HG03558 (cell line): Measurements from ENCODE around the gene ADAMTS9.

Source experiments
- ATAC-seq: cut with Tn5 transposase; IDR thresholded peaks from one replicate; pipeline ENCODE4 v1.9.1; 2021; ENCODE audit warnings: moderate number of reproducible peaks; ENCODE audit not compliant: unreplicated experiment; ENCODE audit errors: extremely low read depth

The ADAMTS9 gene

GRCh38 chr3:64687781-64688604 is at the start of gene ADAMTS9:
Gene ADAMTS9 (minus strand): TSS chr3:64688000. CDS start chr3:64687657, 343 bp downstream.
- ATAC-seq = no peak

- ATAC-seq = no peak
These were observed 44.8 kb upstream of the ADAMTS9 start for GRCh38 chr3:64732576-64732975.

- no peak for ATAC-seq
These were observed 42.9 kb upstream of the ADAMTS9 start for GRCh38 chr3:64730681-64731080.

GRCh38 chr3:64728994-64729393 is 41.2 kb upstream of the ADAMTS9 start:
- ATAC-seq = no peak

GRCh38 chr3:64728428-64728827 is 40.6 kb upstream of the ADAMTS9 start:
- no peak for ATAC-seq

GRCh38 chr3:64726414-64727090 is 38.8 kb upstream of the ADAMTS9 start:
- ATAC-seq = no peak

GRCh38 chr3:64718976-64719375 is 31.2 kb upstream of the ADAMTS9 start:
- ATAC-seq = no peak

GRCh38 chr3:64717872-64718613 is 30.2 kb upstream of the ADAMTS9 start:
- ATAC-seq = no peak

GRCh38 chr3:64717411-64717810 is 29.6 kb upstream of the ADAMTS9 start:
- no peak for ATAC-seq

GRCh38 chr3:64716110-64716710 is 28.4 kb upstream of the ADAMTS9 start:
- no peak for ATAC-seq

GRCh38 chr3:64715211-64715982 is 27.6 kb upstream of the ADAMTS9 start:
- ATAC-seq = no peak

- no peak for ATAC-seq
These were observed 20.7 kb upstream of the ADAMTS9 start for GRCh38 chr3:64708456-64708855.

GRCh38 chr3:64705946-64706345 is 18.1 kb upstream of the ADAMTS9 start:
- ATAC-seq = no peak

- no peak for ATAC-seq
These were observed 9.1 kb upstream of the ADAMTS9 start for GRCh38 chr3:64696896-64697295.

- ATAC-seq = no peak
These were observed 6.3 kb upstream of the ADAMTS9 start for GRCh38 chr3:64694114-64694513.

GRCh38 chr3:64693031-64693430 is 5.2 kb upstream of the ADAMTS9 start:
- no peak for ATAC-seq

- ATAC-seq = no peak
These were observed 3.3 kb upstream of the ADAMTS9 start for GRCh38 chr3:64691051-64691450.

GRCh38 chr3:64687086-64687780 is 567 bp downstream of the ADAMTS9 start:
- ATAC-seq = no peak

- no peak for ATAC-seq
These were observed 1.3 kb downstream of the ADAMTS9 start for GRCh38 chr3:64686446-64686908.
